ENCODE results near the gene CLDND2. TPM values are rescaled to one million over a fixed set of nuclear protein-coding genes. Genes with fewer than 3 reads are reported as not detected.
"Not testable (repeated sequence)": the region's sequence is repeated elsewhere in the genome, so short reads cannot be mapped to it uniquely, and the experiment has no call there.

CLDND2 gene
- total and polyA plus RNA-seq, 9 donors = 0.44 to 1.7 (median 0.97) TPM

DNA sequence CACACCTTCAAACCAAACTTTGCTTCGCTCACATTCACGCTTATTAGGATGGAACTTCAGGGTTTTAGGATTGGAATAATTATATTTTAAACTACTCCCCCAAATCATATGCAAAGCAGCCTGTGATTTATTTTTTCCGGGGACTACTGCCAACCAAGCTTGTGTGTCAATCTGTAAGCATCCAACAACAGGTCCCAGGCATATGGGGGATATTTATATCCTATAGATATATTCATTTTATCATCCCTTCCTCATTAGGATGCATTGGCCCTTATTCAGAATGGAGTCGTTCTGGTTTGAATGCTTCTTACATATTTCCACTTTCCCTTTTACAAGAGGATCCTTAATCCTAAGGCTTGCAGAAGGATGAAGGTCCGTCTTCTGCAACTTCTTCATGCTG is 30.4 kb upstream of the CLDND2 start:
- H3K36me3 ChIP-seq (ENCODE audit: control insufficient read depth, insufficient read depth, low read length) = no peaks in the 10 kb centered on the region
- H3K4me1 ChIP-seq (ENCODE audit: control insufficient read depth, insufficient read depth, low read length) = peaks cover 7% of the 10 kb centered on the region
- peaks cover 6% of the 10 kb centered on the region for H3K9me3 ChIP-seq (replicated peaks; ENCODE audit: control insufficient read depth, low read depth, low read length)
- no peak overlapping the region for H3K4me3 ChIP-seq (ENCODE audit: low read length)
- no peaks in the 10 kb centered on the region for H3K27me3 ChIP-seq (ENCODE audit: control insufficient read depth, insufficient read depth, low read length)
- no CpG with 5 or more reads among the region's 5 CpGs for WGBS (ENCODE audit: insufficient coverage)
- no peak overlapping the region for H3K27ac ChIP-seq (ENCODE audit: low read length)
- no peak for DNase-seq

DNA sequence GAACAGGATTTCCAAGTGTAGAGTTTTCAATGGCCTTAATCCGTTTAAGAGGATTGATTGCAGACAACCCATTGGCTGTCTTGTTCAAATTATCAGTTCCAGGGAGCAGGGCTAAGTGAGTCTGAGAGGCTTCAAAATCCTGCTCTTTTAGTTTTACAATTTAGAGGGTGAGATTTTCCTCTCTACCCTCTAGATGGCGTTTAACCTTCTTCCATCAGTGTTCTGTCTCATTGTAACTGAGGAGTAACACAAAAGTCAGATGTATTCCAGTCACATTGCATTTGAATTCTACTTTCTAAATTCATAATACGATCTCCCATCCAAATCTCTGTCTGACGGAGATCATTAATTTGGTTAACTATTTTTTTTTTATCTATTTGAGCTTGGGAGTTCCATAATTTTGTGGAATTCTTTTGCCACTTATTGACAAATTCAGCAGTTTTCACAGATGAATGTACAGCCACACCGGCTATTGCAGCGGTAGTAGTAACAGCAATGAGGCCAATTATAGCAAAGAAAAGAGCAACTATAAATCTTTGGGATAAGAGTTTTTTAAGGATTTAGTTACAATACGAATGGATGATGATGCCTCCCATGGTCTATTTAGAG is 29.4 kb upstream of the CLDND2 start:
- no peaks in the 10 kb centered on the region for H3K36me3 ChIP-seq (ENCODE audit: control insufficient read depth, insufficient read depth, low read length)
- no peak overlapping the region for H3K27ac ChIP-seq (ENCODE audit: low read length)
- peaks cover 6% of the 10 kb centered on the region for H3K9me3 ChIP-seq (replicated peaks; ENCODE audit: control insufficient read depth, low read depth, low read length)
- H3K27me3 ChIP-seq (ENCODE audit: control insufficient read depth, insufficient read depth, low read length) = no peaks in the 10 kb centered on the region
- no peak overlapping the region for H3K4me3 ChIP-seq (ENCODE audit: low read length)
- peak; percentile 34 for DNase-seq
- WGBS (ENCODE audit: insufficient coverage) = 0% methylated on average over 1 of the region's 7 CpGs
- H3K4me1 ChIP-seq (ENCODE audit: control insufficient read depth, insufficient read depth, low read length) = peaks cover 11% of the 10 kb centered on the region

DNA sequence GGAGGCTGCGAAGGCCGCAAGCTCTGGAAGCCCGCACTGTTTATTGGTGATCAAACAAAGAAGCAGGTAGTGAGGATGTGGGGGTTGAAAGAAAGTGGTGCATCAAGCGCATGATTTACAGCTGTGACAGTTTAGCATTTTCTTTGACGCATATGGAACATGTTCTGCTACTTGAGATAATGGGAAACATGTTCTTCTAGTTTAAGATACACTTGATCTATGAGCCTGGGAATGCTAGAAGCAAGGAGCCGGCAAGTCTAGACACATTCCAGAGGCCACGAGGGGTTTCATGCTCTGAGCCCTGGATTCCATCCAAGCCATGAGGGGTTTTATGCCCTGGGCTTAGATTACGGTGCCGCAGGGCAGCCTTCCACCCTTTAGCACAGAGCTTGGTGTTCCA is 28.6 kb upstream of the CLDND2 start:
- peaks cover 11% of the 10 kb centered on the region for H3K4me1 ChIP-seq (ENCODE audit: control insufficient read depth, insufficient read depth, low read length)
- H3K9me3 ChIP-seq (replicated peaks; ENCODE audit: control insufficient read depth, low read depth, low read length); DNase-seq; H3K4me3 ChIP-seq (ENCODE audit: low read length); H3K27me3 ChIP-seq (ENCODE audit: control insufficient read depth, insufficient read depth, low read length); H3K27ac ChIP-seq (ENCODE audit: low read length); H3K36me3 ChIP-seq (ENCODE audit: control insufficient read depth, insufficient read depth, low read length): not testable (repeated sequence)
- WGBS (ENCODE audit: insufficient coverage) = 46% methylated on average over 8 of the region's 9 CpGs

- Histone ChIP-seq H3K27ac (ENCODE audit: low read length) (no peak overlapping the region), H3K27me3 (ENCODE audit: control insufficient read depth, insufficient read depth, low read length) (no peaks in the 10 kb centered on the region), H3K4me1 (ENCODE audit: control insufficient read depth, insufficient read depth, low read length) (peaks cover 11% of the 10 kb centered on the region), H3K9me3 (replicated peaks; ENCODE audit: control insufficient read depth, low read depth, low read length) (no peaks in the 10 kb centered on the region), H3K36me3 (ENCODE audit: control insufficient read depth, insufficient read depth, low read length) (no peaks in the 10 kb centered on the region), H3K4me3 (ENCODE audit: low read length) (no peak overlapping the region)
- WGBS (ENCODE audit: insufficient coverage) = 100% methylated on average over 1 of the region's 2 CpGs
- DNase-seq = no peak
Observed at GRCh38 chr19:51396175-51396574, 27.4 kb upstream of the CLDND2 start.

- Histone ChIP-seq H3K36me3 (ENCODE audit: control insufficient read depth, insufficient read depth, low read length) (no peaks in the 10 kb centered on the region), H3K4me1 (ENCODE audit: control insufficient read depth, insufficient read depth, low read length) (peaks cover 11% of the 10 kb centered on the region), H3K27me3 (ENCODE audit: control insufficient read depth, insufficient read depth, low read length) (no peaks in the 10 kb centered on the region), H3K9me3 (replicated peaks; ENCODE audit: control insufficient read depth, low read depth, low read length) (no peaks in the 10 kb centered on the region), H3K4me3 (ENCODE audit: low read length) (peak overlapping the region; percentile 36), H3K27ac (ENCODE audit: low read length) (peak overlapping the region; percentile 87)
- WGBS (ENCODE audit: insufficient coverage) = under 1% methylated on average over 35 of the region's 45 CpGs
- DNase-seq = peak; percentile 100
Observed at GRCh38 chr19:51394050-51394836, 25.4 kb upstream of the CLDND2 start.

- no peak for DNase-seq
- WGBS (ENCODE audit: insufficient coverage) = no CpG with 5 or more reads among the region's 1 CpG
Observed at GRCh38 chr19:51392701-51393100, 23.9 kb upstream of the CLDND2 start.

GRCh38 chr19:51391073-51391611 is 22.3 kb upstream of the CLDND2 start:
- no peak for DNase-seq
- H3K36me3 ChIP-seq (ENCODE audit: control insufficient read depth, insufficient read depth, low read length) = no peaks in the 10 kb centered on the region
- H3K4me3 ChIP-seq (ENCODE audit: low read length) = no peak overlapping the region
- no peaks in the 10 kb centered on the region for H3K9me3 ChIP-seq (replicated peaks; ENCODE audit: control insufficient read depth, low read depth, low read length)
- peaks cover 11% of the 10 kb centered on the region for H3K4me1 ChIP-seq (ENCODE audit: control insufficient read depth, insufficient read depth, low read length)
- 29% methylated on average over 2 of the region's 8 CpGs for WGBS (ENCODE audit: insufficient coverage)
- H3K27me3 ChIP-seq (ENCODE audit: control insufficient read depth, insufficient read depth, low read length) = no peaks in the 10 kb centered on the region
- H3K27ac ChIP-seq (ENCODE audit: low read length) = no peak overlapping the region

More at GRCh38 chr19:51392701-51393100, 23.9 kb upstream of the CLDND2 start:
- H3K4me3 ChIP-seq (ENCODE audit: low read length) = no peak overlapping the region
- H3K27me3 ChIP-seq (ENCODE audit: control insufficient read depth, insufficient read depth, low read length) = no peaks in the 10 kb centered on the region
- H3K9me3 ChIP-seq (replicated peaks; ENCODE audit: control insufficient read depth, low read depth, low read length) = no peaks in the 10 kb centered on the region
- H3K36me3 ChIP-seq (ENCODE audit: control insufficient read depth, insufficient read depth, low read length) = no peaks in the 10 kb centered on the region
- H3K27ac ChIP-seq (ENCODE audit: low read length) = no peak overlapping the region
- H3K4me1 ChIP-seq (ENCODE audit: control insufficient read depth, insufficient read depth, low read length) = peaks cover 11% of the 10 kb centered on the region

GRCh38 chr19:51389143-51389542 is 20.3 kb upstream of the CLDND2 start:
- 76% methylated on average over 14 of the region's 14 CpGs for WGBS (ENCODE audit: insufficient coverage)
- Histone ChIP-seq H3K27me3 (ENCODE audit: control insufficient read depth, insufficient read depth, low read length) (no peaks in the 10 kb centered on the region), H3K36me3 (ENCODE audit: control insufficient read depth, insufficient read depth, low read length) (no peaks in the 10 kb centered on the region), H3K4me1 (ENCODE audit: control insufficient read depth, insufficient read depth, low read length) (peaks cover 4% of the 10 kb centered on the region), H3K4me3 (ENCODE audit: low read length) (no peak overlapping the region), H3K27ac (ENCODE audit: low read length) (no peak overlapping the region), H3K9me3 (replicated peaks; ENCODE audit: control insufficient read depth, low read depth, low read length) (no peaks in the 10 kb centered on the region)
- DNase-seq = no peak

DNA sequence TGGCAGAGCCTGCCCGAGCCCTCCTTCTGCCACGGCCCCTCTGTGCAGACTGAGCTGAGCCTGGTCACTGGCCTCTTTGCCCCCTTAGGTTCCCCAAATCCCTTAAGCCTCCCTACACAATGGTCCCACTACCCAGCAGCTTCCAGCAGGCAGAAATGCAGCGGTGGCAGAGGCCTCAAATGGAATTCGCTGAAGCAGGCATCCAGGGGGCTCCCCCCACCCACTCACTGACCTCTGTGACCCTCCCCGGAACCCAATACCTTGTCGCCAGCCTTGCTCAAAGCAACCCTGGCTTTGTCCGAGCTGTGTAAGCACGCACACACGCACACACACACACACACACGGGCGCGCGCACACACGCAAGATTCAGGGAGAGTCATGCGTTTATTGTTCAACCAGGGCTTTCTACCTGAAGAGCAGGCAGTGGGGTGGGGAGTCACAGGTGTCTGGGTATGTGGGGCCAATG is 19.2 kb upstream of the CLDND2 start, which contains the start of gene LIM2:
TSS of gene LIM2 (minus strand) at position 51 of the 466 bp plus-strand sequence. CDS start 531 bp downstream, outside the sequence.
- 52% methylated on average over 7 of the region's 15 CpGs for WGBS (ENCODE audit: insufficient coverage)
- H3K4me3 ChIP-seq (ENCODE audit: low read length) = no peak within 1 kb of the TSS
- no peaks in the 10 kb centered on the region for H3K27me3 ChIP-seq (ENCODE audit: control insufficient read depth, insufficient read depth, low read length)
- no peaks in the 10 kb centered on the region for H3K36me3 ChIP-seq (ENCODE audit: control insufficient read depth, insufficient read depth, low read length)
- H3K4me1 ChIP-seq (ENCODE audit: control insufficient read depth, insufficient read depth, low read length) = no peaks in the 10 kb centered on the region
- H3K9me3 ChIP-seq (replicated peaks; ENCODE audit: control insufficient read depth, low read depth, low read length) = no peaks in the 10 kb centered on the region
- DNase-seq = no peak
- H3K27ac ChIP-seq (ENCODE audit: low read length) = no peak within 1 kb of the TSS

- Histone ChIP-seq H3K4me3 (ENCODE audit: low read length) (no peak overlapping the region), H3K4me1 (ENCODE audit: control insufficient read depth, insufficient read depth, low read length) (no peaks in the 10 kb centered on the region), H3K9me3 (replicated peaks; ENCODE audit: control insufficient read depth, low read depth, low read length) (no peaks in the 10 kb centered on the region), H3K36me3 (ENCODE audit: control insufficient read depth, insufficient read depth, low read length) (no peaks in the 10 kb centered on the region), H3K27me3 (ENCODE audit: control insufficient read depth, insufficient read depth, low read length) (no peaks in the 10 kb centered on the region), H3K27ac (ENCODE audit: low read length) (no peak overlapping the region)
- WGBS (ENCODE audit: insufficient coverage) = 80% methylated on average over 11 of the region's 14 CpGs
- no peak for DNase-seq
Observed at GRCh38 chr19:51386882-51387520, 18.2 kb upstream of the CLDND2 start.
